Ishikawa (cell line): Measurements from ENCODE around the gene PLPP7.

Experiments
- CEBPB ChIP-seq: IDR thresholded peaks from 2 replicates; pipeline ENCODE4 v1.6.1; 2012
- CREB1 ChIP-seq: IDR thresholded peaks from 2 replicates; pipeline ENCODE4 v1.6.1; 2012; ENCODE audit warnings: low read depth
- EGR1 ChIP-seq: IDR thresholded peaks from 2 replicates; pipeline ENCODE4 v1.6.1; 2012
- EP300 ChIP-seq: IDR thresholded peaks from 2 replicates; pipeline ENCODE4 v1.6.1; 2012; ENCODE audit warnings: borderline replicate concordance
- FOXM1 ChIP-seq: IDR thresholded peaks from 2 replicates; pipeline ENCODE4 v1.6.1; 2012; ENCODE audit warnings: low read depth, borderline replicate concordance
- NFIC ChIP-seq: IDR thresholded peaks from 2 replicates; pipeline ENCODE4 v1.6.1; 2012
- RAD21 ChIP-seq: IDR thresholded peaks from 2 replicates; pipeline ENCODE4 v1.6.1; 2012; ENCODE audit warnings: low read depth
- TAF1 ChIP-seq: IDR thresholded peaks from 2 replicates; pipeline ENCODE4 v1.6.1; 2012; ENCODE audit warnings: low read depth, mild to moderate bottlenecking
- TCF12 ChIP-seq: IDR thresholded peaks from 2 replicates; pipeline ENCODE4 v1.6.1; 2012; ENCODE audit warnings: low read depth
- TEAD4 ChIP-seq: IDR thresholded peaks from 2 replicates; pipeline ENCODE4 v1.6.1; 2012
- YY1 ChIP-seq: IDR thresholded peaks from 2 replicates; pipeline ENCODE4 v1.6.1; 2012; ENCODE audit warnings: low read depth
- ZBTB7A ChIP-seq: IDR thresholded peaks from 2 replicates; pipeline ENCODE4 v1.6.1; 2012; ENCODE audit warnings: low read depth
- TF ChIP-seq, protein P1 (sequence below): IDR thresholded peaks from 2 replicates; pipeline ENCODE4 v1.6.1; 2012
- TF ChIP-seq, protein P2 (sequence below): IDR thresholded peaks from 2 replicates; pipeline ENCODE4 v1.6.1; 2012; ENCODE audit warnings: low read depth, mild to moderate bottlenecking
- TF ChIP-seq, protein P3 (sequence below): IDR thresholded peaks from 2 replicates; pipeline ENCODE4 v1.6.1; 2012

Gene PLPP7

DNA sequence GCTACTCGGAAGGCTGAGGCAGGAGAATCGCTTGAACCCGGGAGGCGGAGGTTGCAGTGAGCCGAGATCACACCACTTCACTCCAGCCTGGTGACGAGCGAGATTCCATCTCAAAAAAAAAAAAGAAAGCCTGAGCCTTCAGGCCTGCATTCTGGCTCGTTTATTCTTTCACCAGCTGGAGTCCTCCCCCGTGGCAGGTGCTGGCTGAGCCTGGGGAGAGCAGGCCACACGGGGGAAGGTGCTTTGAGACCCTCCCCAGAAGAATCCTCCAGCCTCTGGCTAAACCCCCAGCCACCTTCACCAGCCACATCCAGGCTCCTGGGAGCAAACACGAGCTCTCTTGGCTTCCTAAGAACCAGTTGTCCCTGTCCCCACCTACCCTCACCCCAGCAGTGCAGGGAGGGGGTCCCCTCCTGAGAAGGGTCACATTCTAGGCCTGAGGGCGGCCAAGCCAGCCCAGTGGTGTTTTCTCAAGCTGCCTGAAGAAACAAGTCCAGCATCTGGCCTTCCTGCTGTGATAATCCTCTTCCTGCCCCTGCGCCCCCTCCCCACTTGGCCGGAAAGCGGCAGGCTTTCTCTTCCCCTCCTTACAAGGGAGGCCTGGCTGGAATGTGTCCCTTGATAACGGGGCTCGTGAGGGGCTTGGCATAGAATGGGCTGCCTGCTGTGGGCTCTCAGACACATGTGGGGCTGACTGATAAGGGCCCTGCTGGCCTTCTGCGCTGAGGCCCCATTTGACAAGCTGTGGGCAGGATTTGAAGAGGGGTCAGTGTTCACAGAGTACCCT lies 41.5 kb downstream of the PLPP7 start:
- TF ChIP-seq ZBTB7A (no peak), YY1 (no peak), EGR1 (no peak), FOXM1 (no peak), NFIC (no peak), CEBPB (no peak), TCF12 (no peak), TEAD4 (no peak), TAF1 (no peak), CREB1 (no peak), EP300 (no peak), RAD21 (no peak)
- TF ChIP-seq, protein P1, sequence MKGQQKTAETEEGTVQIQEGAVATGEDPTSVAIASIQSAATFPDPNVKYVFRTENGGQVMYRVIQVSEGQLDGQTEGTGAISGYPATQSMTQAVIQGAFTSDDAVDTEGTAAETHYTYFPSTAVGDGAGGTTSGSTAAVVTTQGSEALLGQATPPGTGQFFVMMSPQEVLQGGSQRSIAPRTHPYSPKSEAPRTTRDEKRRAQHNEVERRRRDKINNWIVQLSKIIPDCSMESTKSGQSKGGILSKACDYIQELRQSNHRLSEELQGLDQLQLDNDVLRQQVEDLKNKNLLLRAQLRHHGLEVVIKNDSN = no peak
- TF ChIP-seq, protein P2, sequence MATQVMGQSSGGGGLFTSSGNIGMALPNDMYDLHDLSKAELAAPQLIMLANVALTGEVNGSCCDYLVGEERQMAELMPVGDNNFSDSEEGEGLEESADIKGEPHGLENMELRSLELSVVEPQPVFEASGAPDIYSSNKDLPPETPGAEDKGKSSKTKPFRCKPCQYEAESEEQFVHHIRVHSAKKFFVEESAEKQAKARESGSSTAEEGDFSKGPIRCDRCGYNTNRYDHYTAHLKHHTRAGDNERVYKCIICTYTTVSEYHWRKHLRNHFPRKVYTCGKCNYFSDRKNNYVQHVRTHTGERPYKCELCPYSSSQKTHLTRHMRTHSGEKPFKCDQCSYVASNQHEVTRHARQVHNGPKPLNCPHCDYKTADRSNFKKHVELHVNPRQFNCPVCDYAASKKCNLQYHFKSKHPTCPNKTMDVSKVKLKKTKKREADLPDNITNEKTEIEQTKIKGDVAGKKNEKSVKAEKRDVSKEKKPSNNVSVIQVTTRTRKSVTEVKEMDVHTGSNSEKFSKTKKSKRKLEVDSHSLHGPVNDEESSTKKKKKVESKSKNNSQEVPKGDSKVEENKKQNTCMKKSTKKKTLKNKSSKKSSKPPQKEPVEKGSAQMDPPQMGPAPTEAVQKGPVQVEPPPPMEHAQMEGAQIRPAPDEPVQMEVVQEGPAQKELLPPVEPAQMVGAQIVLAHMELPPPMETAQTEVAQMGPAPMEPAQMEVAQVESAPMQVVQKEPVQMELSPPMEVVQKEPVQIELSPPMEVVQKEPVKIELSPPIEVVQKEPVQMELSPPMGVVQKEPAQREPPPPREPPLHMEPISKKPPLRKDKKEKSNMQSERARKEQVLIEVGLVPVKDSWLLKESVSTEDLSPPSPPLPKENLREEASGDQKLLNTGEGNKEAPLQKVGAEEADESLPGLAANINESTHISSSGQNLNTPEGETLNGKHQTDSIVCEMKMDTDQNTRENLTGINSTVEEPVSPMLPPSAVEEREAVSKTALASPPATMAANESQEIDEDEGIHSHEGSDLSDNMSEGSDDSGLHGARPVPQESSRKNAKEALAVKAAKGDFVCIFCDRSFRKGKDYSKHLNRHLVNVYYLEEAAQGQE = no peak
- TF ChIP-seq, protein P3, sequence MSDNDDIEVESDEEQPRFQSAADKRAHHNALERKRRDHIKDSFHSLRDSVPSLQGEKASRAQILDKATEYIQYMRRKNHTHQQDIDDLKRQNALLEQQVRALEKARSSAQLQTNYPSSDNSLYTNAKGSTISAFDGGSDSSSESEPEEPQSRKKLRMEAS = no peak

DNA sequence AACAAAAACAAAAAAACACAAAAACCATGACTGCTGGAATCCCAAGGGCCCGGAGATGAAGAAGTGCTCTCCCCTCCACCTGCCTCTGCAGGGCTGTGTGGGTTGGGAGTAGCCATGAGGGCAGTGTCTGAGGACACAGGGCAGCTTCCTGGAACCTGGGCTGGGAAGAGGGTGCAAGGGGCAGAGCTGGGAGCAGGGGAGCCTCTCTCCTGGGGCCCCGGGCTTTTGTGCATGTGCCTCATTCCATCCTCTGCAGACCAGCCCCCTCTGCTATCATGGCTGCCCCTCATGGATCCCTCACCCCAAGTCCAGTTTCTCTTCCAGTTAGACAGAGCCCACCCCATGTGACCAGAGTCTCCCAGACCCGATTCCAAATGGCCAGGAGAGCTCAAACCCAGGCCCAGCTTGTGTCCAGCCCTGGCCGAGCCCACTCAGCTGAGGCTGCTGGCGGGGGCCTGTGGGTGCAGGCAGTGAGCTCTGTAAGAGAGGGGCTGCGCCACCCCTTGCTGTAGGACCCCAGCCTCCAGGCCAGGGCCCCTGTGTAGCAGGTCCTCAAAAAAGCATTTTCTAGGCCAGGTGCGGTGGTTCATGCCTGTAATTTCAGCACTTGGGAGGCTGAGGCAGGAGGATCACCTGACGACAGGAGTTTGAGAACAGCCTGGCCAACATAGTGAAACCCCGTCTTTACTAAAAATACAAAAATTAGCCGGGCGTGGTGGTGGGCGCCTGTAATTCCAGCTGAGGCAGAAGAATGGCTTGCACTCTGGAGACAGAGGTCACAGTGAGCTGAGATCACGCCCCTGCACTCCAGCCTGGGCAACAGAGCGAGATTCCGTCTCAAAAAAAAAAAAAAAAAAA lies 44.5 kb downstream of the PLPP7 start:
- TF ChIP-seq NFIC = no peak
- TF ChIP-seq YY1 = no peak
- TF ChIP-seq RAD21 = no peak
- no peak for TF ChIP-seq ZBTB7A
- no peak for TF ChIP-seq EGR1
- no peak for TF ChIP-seq FOXM1
- TF ChIP-seq, protein P2 = no peak
- TF ChIP-seq, protein P1 = no peak
- no peak for TF ChIP-seq CEBPB

DNA sequence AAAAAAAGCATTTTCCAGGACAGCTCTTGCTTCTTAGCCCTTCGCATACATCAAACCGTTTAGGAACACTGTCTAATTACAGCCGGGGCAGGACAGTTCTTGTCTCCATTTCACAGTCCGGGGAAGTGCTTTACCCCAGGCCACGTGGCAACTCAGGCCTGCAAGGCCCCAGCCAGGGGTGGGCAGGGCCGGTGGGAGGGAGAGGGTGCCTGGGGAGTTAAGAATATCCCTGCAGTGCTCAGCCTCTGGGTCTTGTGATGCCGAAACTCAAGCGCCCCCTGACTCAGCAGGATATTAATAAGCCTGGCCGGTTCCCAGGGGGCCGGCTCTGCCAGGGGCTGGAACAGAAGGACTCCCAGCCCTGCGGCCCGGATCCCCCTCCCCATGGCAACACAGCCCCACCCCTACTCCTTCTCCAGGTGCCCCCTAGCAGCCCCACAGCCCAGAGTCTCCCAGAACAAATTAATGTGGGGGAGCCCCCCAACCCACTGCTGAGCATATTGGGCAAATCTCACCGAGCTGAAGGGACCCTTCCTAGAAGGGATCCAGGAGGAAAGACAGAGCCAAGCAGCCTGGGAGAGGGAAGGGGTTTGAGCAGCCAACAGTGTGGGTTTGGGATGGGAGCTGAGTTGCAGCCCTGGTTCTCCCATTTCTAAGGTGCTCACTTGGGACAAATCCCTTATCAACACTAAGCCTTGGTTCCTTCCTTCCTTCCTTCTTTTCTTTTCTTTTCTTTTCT lies 45.3 kb downstream of the PLPP7 start:
- TF ChIP-seq, protein P1 = no peak
- no peak for TF ChIP-seq TEAD4
- no peak for TF ChIP-seq YY1
- TF ChIP-seq RAD21 = no peak
- TF ChIP-seq EGR1 = no peak
- no peak for TF ChIP-seq NFIC
- TF ChIP-seq, protein P3 = no peak
- no peak for TF ChIP-seq TAF1
- TF ChIP-seq CEBPB = no peak
- TF ChIP-seq ZBTB7A = no peak

DNA sequence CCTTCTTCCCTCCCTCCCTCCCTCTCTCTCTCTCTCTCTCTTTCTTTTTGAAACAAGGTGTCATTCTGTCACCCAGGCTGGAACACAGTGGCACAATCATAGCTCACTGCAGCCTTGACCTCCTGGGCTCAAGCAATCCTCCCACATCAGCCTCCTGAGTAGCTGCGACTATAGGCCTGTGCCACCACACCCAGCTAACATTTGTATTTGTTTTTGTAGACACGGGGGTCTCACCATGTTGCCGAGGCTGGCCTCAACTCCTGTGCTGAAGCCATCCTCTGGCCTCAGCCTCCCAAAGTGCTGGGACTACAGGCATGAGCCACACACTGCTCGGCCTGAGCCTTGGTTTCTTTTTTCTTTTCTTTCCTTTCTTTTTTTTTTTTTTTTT lies 45.8 kb downstream of the PLPP7 start:
- TF ChIP-seq CEBPB (no peak), TEAD4 (no peak), ZBTB7A (no peak), TCF12 (no peak)
